Activated T-helper 1 cell treated with Interleukin-2 at 50 U/mL for 16 hours (primary cell): ENCODE results near the gene TMED1.
A peak's percentile ranks its signal among the peaks of the same experiment; 100 is the strongest.

Source experiments
- DNase-seq: peaks from one replicate; pipeline ENCODE4 v3.0.0-alpha.2; 2020; ENCODE audit warnings: low read depth

TMED1 gene

GRCh38 chr19:10811391-10812111 lies 24.5 kb downstream of the TMED1 start:
- no peak for DNase-seq

DNA sequence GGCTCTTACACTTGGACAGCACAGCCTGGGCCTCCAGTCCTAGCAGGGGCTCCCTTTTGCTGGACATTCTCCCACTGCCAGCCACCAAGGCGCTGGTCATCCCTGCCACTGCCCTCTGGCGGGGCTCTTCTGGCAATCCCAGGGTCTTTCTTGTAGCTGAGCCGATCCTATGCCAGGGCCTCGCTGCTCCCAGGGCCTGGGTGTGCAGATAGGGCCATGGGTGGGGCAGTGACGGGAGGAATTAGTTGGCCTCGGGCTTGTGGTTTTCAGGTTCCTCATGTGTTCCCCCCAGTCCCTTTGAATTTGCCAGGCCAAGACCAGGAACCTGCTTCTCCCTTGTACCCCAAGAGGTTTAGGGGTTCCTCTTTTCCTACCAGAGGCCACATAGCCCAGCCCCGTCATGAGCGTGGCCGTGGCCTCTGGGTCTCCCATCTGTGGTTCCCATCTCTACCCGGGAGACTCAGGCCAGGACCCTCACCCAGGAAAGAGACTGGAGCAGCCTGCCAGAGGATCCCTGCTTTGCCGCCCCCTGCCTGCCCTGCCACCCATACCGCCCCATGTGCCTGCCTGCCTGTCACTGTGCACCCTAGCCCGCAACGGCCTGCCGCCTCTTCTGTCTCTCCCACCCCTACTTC lies 26.2 kb downstream of the TMED1 start:
- no peak for DNase-seq

DNA sequence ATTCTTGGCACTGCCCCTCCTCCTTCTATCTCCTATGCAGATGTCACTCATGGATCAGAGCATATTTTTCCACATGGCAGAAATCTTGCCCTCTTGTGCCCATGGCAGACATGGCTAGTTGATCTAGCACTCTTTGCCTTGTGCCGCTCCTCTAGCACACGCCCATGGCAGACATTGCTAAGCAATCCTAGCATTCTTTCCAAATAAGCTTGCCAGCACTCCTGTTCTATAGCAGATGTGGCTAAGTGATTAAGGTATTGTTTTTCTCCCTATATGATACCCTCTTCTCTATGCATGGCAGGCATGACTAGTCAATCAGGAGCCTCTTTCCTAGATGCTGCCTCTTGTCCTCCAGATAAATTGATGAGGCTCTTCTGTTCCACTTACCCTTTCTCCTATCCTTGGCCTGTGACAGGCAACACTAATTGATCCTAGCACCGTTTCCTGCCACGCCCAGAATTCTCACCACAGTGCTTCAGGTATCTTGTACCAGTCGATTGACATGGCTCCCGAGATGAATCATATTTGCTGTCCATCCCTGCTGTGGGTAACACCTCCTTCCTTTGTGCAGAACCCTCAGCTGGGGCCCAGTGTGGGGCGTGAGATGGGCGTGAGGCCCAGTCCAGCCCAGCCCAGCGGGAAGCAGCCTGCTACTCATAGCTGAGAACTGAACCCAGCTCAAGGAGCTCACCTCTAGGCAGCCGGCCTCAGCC lies 26.9 kb downstream of the TMED1 start:
- DNase-seq = peak; percentile 8

GRCh38 chr19:10805758-10806247 lies 30.2 kb downstream of the TMED1 start:
- no peak for DNase-seq

DNA sequence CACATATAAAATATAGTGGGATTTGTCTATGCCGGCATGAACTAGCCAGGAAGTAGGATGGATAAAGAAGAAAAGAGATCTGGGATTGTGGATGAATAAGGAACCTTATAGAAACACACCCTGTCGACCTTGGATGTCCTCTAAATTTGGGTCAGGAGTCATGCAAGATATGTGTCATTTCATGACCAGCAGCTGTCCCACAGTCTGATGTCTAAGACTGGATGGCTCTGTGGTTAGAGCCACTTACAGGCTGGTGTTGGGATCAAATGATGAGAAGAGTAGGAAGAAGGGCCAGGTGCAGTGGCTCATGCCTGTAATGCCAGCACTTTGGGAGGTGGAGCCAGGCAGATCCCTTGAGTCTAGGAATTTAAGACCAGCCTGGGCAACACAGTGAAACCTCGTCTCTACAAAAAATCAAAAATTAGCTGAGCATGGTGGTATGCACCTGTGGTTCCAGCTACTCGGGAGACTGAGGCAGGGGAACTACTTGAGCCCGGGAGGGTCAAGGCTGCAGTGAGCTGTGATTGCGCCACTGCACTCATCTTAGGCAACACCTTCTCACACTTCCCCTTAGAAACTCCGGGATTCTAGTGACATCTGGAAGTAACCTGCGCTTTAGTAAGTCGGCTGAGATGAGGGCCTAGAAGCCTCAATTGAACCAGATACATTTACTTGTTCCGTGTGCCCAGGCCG lies 30.8 kb downstream of the TMED1 start:
- DNase-seq = no peak

DNA sequence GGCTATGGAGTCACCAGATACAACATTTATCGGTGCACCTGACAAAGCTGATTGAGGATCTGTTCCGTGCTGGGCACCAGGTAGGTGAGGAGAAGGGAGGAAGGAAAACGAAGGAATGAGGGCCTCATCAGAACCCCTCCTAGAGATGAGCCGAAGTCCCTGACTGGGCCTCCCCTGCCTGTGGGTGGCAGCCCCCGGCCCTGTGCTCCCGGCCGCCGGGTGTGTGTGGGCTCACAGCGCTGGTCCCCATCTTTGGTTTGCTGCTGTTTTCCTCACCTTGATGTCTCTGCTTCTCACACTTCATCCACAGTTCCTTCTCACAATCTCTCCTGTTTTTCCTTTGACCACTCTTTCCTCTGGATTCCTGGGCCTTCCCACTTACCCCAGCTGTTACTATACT lies 32.8 kb downstream of the TMED1 start:
- DNase-seq = no peak

GRCh38 chr19:10802479-10802878 lies 33.5 kb downstream of the TMED1 start:
- DNase-seq = no peak

DNA sequence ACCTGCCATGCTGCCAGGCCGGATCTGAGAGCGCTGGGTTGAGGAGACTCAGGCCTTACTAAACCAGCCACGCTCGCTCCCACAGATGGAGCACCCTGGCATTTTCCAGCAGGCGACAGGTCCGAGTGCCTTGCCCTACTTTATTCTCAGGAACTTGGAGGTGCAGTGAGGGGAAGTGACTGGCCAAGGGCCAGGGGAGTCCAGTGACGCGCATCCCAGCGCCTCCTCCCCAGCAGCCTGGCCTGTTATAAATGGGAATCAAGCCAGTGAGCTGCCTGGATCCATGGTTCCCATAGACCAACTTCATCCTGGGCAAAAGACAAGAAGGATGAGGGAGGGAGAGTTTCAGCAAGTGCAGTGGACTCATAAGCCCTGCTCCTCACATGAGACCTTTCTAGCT lies 35.5 kb downstream of the TMED1 start:
- no peak for DNase-seq

GRCh38 chr19:10797541-10798256 lies 38.3 kb downstream of the TMED1 start:
- DNase-seq = peak; percentile 72

DNA sequence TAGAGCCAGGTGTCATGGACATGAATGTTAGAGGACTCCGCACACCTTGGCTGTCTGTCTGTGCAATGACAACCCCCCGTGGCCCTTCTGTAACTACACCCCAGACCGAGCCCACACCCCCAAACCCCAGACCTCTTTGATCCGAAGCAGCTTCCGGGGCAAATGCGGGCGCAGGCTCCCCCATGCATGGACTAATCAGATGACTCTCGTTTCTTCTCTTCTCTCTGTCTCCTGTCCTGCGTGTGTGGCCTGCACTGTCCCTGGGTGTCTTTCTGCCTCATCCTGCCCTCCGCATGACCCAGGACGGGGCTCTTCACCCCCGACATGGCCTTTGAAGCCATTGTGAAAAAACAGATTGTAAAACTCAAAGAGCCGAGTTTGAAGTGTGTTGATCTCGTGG lies 38.9 kb downstream of the TMED1 start:
- peak; percentile 35 for DNase-seq

DNA sequence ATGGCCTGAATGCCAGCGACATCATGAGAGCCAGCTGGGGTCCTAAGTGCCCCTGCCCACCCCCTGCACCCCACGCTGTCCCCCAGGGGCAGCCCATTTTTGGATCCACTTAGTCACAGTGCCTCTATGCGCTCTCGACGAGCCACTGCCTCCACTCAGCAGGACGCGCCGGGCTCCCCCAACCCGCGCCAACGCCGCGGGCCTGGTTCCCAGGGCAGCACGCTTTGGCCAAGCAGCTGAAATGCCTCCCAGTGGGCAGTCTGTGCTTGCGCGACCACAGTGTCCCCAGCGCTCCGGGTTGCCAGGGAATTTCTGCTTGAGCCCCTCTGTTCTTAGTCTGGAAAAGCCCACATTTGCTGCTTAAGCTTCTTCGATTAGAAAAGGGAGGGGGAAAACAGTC lies 39.4 kb downstream of the TMED1 start:
- DNase-seq = no peak

DNA sequence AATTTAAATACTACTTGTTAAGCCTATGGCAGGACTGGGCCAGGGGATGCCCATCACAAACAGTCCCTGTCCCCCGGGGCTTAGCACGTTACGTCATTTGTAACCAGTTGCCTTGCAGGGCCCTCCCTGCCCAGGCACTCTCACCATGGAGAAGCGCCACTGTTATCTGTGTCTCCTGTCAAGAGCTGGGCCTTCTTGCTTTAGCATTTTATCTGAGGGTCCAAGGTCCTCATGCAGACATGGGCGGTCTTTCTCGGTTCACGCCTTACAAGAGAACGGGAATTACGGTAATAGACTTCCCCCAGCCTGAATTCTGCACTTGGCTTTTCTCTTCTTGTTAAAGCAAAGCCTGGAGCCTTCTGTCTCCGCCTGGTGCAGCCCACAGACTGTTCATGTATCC lies 46.1 kb downstream of the TMED1 start:
- DNase-seq = no peak

GRCh38 chr19:10788146-10788545 lies 47.9 kb downstream of the TMED1 start:
- no peak for DNase-seq

DNA sequence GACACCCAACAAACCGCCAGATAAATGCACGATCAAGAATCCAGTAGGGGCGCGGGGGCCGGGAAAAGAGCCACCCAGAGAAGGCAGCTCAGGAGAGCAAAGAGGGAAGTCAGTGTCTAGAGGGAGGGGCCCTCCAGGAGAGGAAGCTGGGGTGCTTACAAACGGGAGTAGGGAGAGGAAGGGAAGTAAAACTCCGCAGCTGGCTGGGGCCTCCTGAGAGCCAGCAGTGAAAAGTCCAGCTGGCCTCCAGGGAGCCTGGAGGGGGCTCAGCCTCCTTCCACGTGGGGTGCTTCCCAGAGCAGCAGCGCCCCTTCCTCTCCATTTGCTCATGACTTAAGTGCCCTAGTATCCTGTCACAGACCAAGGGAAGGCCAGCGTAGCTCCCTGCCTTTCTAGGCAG lies 51.8 kb downstream of the TMED1 start:
- DNase-seq = no peak

GRCh38 chr19:10782795-10783194 lies 53.2 kb downstream of the TMED1 start:
- DNase-seq = no peak
